ENCODE data around the gene AP5B1.

- no peak for TF ChIP-seq CTCF (IDR thresholded peaks at IDR 0.05)
- no peak for TF ChIP-seq POLR2AphosphoS5 (IDR thresholded peaks at IDR 0.05)
Measured at GRCh38 chr11:65777821-65778361, 2.9 kb downstream of the AP5B1 start.
